RWPE2 (cell line): Measurements from ENCODE around the gene PPAN.

Source experiments
- ATAC-seq: fragments of 200-7000 bp; cut with Tn5 transposase; 3 replicates; pipeline ENCODE4 v1.9.1; 2021; ENCODE audit warnings: low read depth
- DNase-seq: peaks from one replicate; pipeline ENCODE4 v3.0.0-alpha.2; 2020; ENCODE audit warnings: low spot score
- H3K27ac ChIP-seq: fragments of 450-650 bp; 2 replicates; pipeline ENCODE4 v1.5.1; 2017; ENCODE audit warnings: mild to moderate bottlenecking; ENCODE audit not compliant: poor library complexity, severe bottlenecking
- H3K27me3 ChIP-seq: fragments of 250-450 bp; sonication (Bioruptor Pico); 2 replicates; pipeline ENCODE4 v1.5.1; 2021; ENCODE audit warnings: mild to moderate bottlenecking, moderate library complexity; ENCODE audit not compliant: insufficient read depth, poor library complexity, severe bottlenecking
- H3K36me3 ChIP-seq: fragments of 250-450 bp; sonication (Bioruptor Pico); 2 replicates; pipeline ENCODE4 v1.5.1; 2020; ENCODE audit warnings: low read depth, mild to moderate bottlenecking, moderate library complexity
- H3K4me1 ChIP-seq: fragments of 250-450 bp; sonication (Bioruptor Pico); 2 replicates; pipeline ENCODE4 v1.5.1; 2021; ENCODE audit warnings: mild to moderate bottlenecking, moderate library complexity; ENCODE audit not compliant: insufficient read depth, poor library complexity, severe bottlenecking
- H3K4me3 ChIP-seq: fragments of 250-450 bp; sonication (Bioruptor Pico); 2 replicates; pipeline ENCODE4 v1.5.1; 2021; ENCODE audit warnings: mild to moderate bottlenecking, moderate library complexity; ENCODE audit not compliant: severe bottlenecking
- H3K9me3 ChIP-seq: fragments of 250-450 bp; sonication (Bioruptor Pico); 2 replicates; pipeline ENCODE4 v1.5.1; 2021; ENCODE audit warnings: mild to moderate bottlenecking, moderate library complexity; ENCODE audit not compliant: severe bottlenecking
- CTCF ChIP-seq: fragments of 450-650 bp; IDR thresholded peaks from one replicate; pipeline ENCODE4 v1.5.1; 2017; ENCODE audit warnings: mild to moderate bottlenecking, moderate library complexity; ENCODE audit not compliant: poor library complexity, severe bottlenecking

The PPAN gene, protein sequence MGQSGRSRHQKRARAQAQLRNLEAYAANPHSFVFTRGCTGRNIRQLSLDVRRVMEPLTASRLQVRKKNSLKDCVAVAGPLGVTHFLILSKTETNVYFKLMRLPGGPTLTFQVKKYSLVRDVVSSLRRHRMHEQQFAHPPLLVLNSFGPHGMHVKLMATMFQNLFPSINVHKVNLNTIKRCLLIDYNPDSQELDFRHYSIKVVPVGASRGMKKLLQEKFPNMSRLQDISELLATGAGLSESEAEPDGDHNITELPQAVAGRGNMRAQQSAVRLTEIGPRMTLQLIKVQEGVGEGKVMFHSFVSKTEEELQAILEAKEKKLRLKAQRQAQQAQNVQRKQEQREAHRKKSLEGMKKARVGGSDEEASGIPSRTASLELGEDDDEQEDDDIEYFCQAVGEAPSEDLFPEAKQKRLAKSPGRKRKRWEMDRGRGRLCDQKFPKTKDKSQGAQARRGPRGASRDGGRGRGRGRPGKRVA

DNA sequence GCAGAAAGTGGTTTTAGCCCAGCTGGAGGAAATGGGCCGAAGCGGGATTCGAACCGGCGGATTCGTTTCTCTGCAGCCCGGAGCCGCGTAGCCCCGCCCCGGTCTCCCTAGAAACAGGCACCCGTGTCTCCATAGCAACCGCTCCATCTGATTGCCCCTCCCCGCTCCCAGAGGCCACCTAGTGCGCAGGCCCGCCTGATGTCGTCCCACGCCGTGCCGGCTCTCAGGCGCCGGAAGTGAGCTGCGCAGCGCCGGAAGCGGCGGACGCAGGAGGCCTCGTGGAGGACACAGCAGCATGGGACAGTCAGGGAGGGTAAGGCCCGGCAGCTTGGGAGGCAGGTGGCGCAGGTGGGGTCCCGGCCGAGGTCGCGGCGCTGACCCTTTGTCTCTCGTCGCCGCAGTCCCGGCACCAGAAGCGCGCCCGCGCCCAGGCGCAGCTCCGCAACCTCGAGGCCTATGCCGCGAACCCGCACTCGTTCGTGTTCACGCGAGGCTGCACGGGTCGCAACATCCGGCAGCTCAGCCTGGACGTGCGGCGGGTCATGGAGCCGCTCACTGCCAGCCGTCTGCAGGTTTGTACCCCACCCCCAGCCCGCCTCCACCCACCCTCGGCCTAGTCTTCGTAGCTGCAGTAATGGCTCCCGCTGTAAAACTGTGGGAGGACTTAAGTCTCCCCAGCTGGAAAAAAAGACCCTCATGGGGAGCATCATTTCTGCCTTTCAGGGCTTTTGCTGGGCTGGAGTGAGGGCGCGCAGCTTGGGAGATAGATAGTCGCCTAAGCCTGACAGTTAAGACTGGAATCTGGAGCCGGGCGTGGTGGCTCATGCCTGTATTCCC is at the start of gene PPAN:
TSS of gene PPAN (plus strand) at position 263 of the 837 bp plus-strand sequence. CDS start at position 296, 33 bp downstream.
- Histone ChIP-seq H3K4me3 (peak within 1 kb of the TSS; percentile 70), H3K27ac (peak within 1 kb of the TSS; percentile 55), H3K4me1 (peaks cover 6% of the 10 kb centered on the region), H3K27me3 (no peaks in the 10 kb centered on the region), H3K36me3 (peaks cover 44% of the 10 kb centered on the region), H3K9me3 (no peaks in the 10 kb centered on the region)
- ATAC-seq (peak; percentile 96), DNase-seq (peak; percentile 98)
- no peak for TF ChIP-seq CTCF

- no peak overlapping the region for H3K27ac ChIP-seq
- H3K4me1 ChIP-seq = no peaks in the 10 kb centered on the region
- no peaks in the 10 kb centered on the region for H3K36me3 ChIP-seq
- H3K4me3 ChIP-seq = no peak overlapping the region
- ATAC-seq (no peak; the same call in 2 of the 3 replicates), DNase-seq (peak; percentile 54)
- H3K27me3 ChIP-seq = no peaks in the 10 kb centered on the region
- no peak for TF ChIP-seq CTCF
- no peaks in the 10 kb centered on the region for H3K9me3 ChIP-seq
Observed at GRCh38 chr19:10061717-10062310, 44.3 kb upstream of the PPAN start.

DNA sequence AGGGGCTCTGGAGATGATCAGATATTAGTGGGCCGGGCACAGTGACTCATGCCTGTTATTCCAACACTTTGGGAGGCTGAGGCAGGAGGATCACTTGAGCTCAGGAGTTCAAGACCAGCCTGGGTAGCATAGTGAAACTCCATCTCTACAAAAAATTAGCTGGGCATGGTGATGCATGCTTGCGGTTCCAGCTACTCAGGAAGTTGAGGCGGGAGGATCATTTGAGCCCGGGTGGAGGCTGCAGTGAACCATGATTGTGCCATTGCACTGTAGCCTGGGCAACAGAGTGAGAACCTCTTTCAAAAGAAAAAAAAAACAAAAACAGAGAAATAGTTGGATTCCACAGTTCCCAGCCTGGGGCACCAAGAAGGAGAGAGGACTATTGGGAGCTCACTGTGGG is 38.0 kb upstream of the PPAN start:
- no peaks in the 10 kb centered on the region for H3K36me3 ChIP-seq
- H3K9me3 ChIP-seq = no peaks in the 10 kb centered on the region
- H3K27ac ChIP-seq = no peak overlapping the region
- ATAC-seq = no peak
- TF ChIP-seq CTCF = no peak
- no peaks in the 10 kb centered on the region for H3K27me3 ChIP-seq
- no peak for DNase-seq
- no peak overlapping the region for H3K4me3 ChIP-seq
- H3K4me1 ChIP-seq = no peaks in the 10 kb centered on the region

GRCh38 chr19:10069046-10069445 is 37.1 kb upstream of the PPAN start:
- no peaks in the 10 kb centered on the region for H3K36me3 ChIP-seq
- DNase-seq (no peak), ATAC-seq (peak; percentile 44; the same call in 1 of the 3 replicates)
- TF ChIP-seq CTCF = no peak
- H3K27ac ChIP-seq = no peak overlapping the region
- no peaks in the 10 kb centered on the region for H3K9me3 ChIP-seq
- H3K27me3 ChIP-seq = no peaks in the 10 kb centered on the region
- no peak overlapping the region for H3K4me3 ChIP-seq
- no peaks in the 10 kb centered on the region for H3K4me1 ChIP-seq
